HepG2 (cell line): ENCODE data around the gene ZSCAN23. TPM values are rescaled to one million over a fixed set of nuclear protein-coding genes. Genes with fewer than 3 reads are reported as not detected.

ENCODE experiments used
- EHMT2 ChIP-seq: fragments of 200-600 bp; sonication (generic); IDR thresholded peaks from 2 replicates; pipeline ENCODE4 v1.7.0; 2017; ENCODE audit warnings: antibody characterized with exemption, low read depth, low read length, borderline replicate concordance
- FOXM1 ChIP-seq: sonication (generic); formaldehyde crosslinking; IDR thresholded peaks from 2 replicates; pipeline ENCODE4 v1.5.0; 2020; ENCODE audit warnings: missing genetic modification reagents
- GABPB1 ChIP-seq: IDR thresholded peaks from 2 replicates; pipeline ENCODE4 v1.6.1; 2016; ENCODE audit warnings: mild to moderate bottlenecking, missing genetic modification reagents, moderate library complexity, missing compliant biosample characterization
- SIX4 ChIP-seq: sonication (generic); formaldehyde crosslinking; IDR thresholded peaks from 2 replicates; pipeline ENCODE4 v1.4.0; 2020; ENCODE audit warnings: missing genetic modification reagents
- ZBTB21 ChIP-seq: sonication (generic); formaldehyde crosslinking; IDR thresholded peaks from 2 replicates; pipeline ENCODE4 v1.4.0; 2020; ENCODE audit warnings: missing genetic modification reagents
- ZNF709 ChIP-seq: sonication (generic); formaldehyde crosslinking; IDR thresholded peaks from 2 replicates; pipeline ENCODE4 v1.5.0; 2020; ENCODE audit warnings: mild to moderate bottlenecking, missing genetic modification reagents
- ZNF768 ChIP-seq: sonication (generic); formaldehyde crosslinking; IDR thresholded peaks from 2 replicates; pipeline ENCODE4 v1.4.0; 2020; ENCODE audit warnings: missing genetic modification reagents
- ZSCAN29 ChIP-seq: sonication (generic); formaldehyde crosslinking; conservative IDR thresholded peaks from 2 replicates; pipeline ENCODE4 v1.4.0; 2020; ENCODE audit warnings: mild to moderate bottlenecking, missing genetic modification reagents
- polyA plus RNA-seq, 8 experiments: library from polyadenylated mRNA; depleted of rRNA in 3 of 8; stranded (reverse) in 7 of 8; unstranded in 1 of 8; fragments of >200 nt; fragmentation: Illumina TruSeq in 4 of 8; extraction: Trizol in 4 of 8; gene quantifications; 2 replicates each; pipeline versions ENCODE4 v1.2.1 to v1.2.3, GENCODE V29; 2011 to 2016; ENCODE audit warnings: low read depth in 4 of 8, missing spikeins in 1 of 8, mixed read lengths in 1 of 8; ENCODE audit not compliant: insufficient read depth in 1 of 8
- total RNA-seq, 5 experiments: library from RNA; depleted of rRNA; stranded (reverse); fragments of >200 nt; fragmentation: Illumina TruSeq; extraction: Trizol; gene quantifications; 2 replicates each; pipeline ENCODE4 v1.2.3, GENCODE V29; 2016; ENCODE audit warnings: low read depth in 1 of 5
- TF ChIP-seq, protein P1 (sequence below), 2 experiments: fragments of 450-650 bp in 1 of 2; sonication (generic) in 1 of 2; formaldehyde crosslinking in 1 of 2; IDR thresholded peaks; 2 replicates each; pipeline versions ENCODE4 v1.6.1 to v1.8.0; 2016 to 2022; ENCODE audit warnings: antibody characterized with exemption in 1 of 2, mild to moderate bottlenecking in 1 of 2, missing genetic modification reagents in 1 of 2
- TF ChIP-seq, protein P2 (sequence below): sonication (generic); formaldehyde crosslinking; IDR thresholded peaks from 2 replicates; pipeline ENCODE4 v1.5.0; 2020; ENCODE audit warnings: missing genetic modification reagents
- TF ChIP-seq, protein P3 (sequence below): sonication (generic); formaldehyde crosslinking; IDR thresholded peaks from 2 replicates; pipeline ENCODE4 v1.4.0; 2020; ENCODE audit warnings: mild to moderate bottlenecking, missing genetic modification reagents

The ZSCAN23 gene
- total and polyA plus RNA-seq, 2 of the 13 experiments (the other 11 are each of a cell fraction or from before 2014, with no cell fraction given), result 0.29 to 1.2 TPM

DNA sequence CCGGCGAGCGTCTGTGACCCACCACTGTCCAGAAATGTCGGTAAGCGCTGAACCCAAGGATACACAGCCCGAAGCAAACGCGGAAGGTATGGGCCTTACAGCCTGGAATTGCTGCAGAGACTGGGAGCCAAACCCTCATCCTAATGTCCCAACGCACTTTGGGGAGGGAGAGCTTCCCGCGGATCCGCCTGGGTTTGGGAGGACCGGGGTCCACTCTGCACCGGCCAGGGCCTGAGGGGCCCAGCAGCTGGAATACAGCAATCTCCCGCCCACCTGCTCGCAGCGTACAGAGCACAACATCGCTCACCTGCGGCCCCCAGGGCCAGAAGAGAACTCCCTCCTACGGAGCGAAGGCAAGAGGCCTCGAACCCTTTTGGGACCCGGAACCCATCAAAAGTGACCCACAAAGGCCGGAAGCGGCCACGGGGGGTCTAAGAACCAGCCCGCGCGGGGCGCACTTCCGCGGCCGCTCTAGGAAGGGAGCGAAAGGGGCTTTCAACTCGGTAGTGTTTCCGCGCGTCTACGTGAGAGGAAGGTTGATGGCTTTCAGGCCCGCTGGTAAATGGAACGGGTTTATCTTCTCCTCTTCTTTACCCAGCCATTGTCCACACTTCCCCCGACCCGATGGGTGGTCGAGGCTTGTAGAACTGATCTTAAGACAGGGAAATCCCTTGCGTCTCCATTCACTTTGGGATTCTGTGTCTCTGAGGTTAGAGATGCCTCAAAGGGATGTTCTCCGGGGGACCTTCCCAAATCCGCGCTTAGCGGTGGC lies 43.8 kb downstream of the ZSCAN23 start, which contains the start of gene ZSCAN12 (continued):
- TF ChIP-seq, protein P1, sequence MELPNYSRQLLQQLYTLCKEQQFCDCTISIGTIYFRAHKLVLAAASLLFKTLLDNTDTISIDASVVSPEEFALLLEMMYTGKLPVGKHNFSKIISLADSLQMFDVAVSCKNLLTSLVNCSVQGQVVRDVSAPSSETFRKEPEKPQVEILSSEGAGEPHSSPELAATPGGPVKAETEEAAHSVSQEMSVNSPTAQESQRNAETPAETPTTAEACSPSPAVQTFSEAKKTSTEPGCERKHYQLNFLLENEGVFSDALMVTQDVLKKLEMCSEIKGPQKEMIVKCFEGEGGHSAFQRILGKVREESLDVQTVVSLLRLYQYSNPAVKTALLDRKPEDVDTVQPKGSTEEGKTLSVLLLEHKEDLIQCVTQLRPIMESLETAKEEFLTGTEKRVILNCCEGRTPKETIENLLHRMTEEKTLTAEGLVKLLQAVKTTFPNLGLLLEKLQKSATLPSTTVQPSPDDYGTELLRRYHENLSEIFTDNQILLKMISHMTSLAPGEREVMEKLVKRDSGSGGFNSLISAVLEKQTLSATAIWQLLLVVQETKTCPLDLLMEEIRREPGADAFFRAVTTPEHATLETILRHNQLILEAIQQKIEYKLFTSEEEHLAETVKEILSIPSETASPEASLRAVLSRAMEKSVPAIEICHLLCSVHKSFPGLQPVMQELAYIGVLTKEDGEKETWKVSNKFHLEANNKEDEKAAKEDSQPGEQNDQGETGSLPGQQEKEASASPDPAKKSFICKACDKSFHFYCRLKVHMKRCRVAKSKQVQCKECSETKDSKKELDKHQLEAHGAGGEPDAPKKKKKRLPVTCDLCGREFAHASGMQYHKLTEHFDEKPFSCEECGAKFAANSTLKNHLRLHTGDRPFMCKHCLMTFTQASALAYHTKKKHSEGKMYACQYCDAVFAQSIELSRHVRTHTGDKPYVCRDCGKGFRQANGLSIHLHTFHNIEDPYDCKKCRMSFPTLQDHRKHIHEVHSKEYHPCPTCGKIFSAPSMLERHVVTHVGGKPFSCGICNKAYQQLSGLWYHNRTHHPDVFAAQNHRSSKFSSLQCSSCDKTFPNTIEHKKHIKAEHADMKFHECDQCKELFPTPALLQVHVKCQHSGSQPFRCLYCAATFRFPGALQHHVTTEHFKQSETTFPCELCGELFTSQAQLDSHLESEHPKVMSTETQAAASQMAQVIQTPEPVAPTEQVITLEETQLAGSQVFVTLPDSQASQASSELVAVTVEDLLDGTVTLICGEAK (IDR thresholded peaks at IDR 0.05), result peak; percentile 87
- TF ChIP-seq, protein P1 (CRISPR knock-in tag; IDR thresholded peaks at IDR 0.05), result peak; percentile 92
- peak; percentile 94; the same call in 1 of the 2 replicates for TF ChIP-seq ZNF709 (CRISPR knock-in tag)
- 0 out of 2 replicates have a peak, but pooled peaks have one; percentile 40 for TF ChIP-seq SIX4 (CRISPR knock-in tag)
- no peak for TF ChIP-seq ZBTB21 (CRISPR knock-in tag)
- no peak for TF ChIP-seq FOXM1
- peak; percentile 93 for TF ChIP-seq ZSCAN29 (CRISPR knock-in tag)
- peak; percentile 80; the same call in 1 of the 2 replicates for TF ChIP-seq ZNF768 (CRISPR knock-in tag)
- TF ChIP-seq, protein P2, sequence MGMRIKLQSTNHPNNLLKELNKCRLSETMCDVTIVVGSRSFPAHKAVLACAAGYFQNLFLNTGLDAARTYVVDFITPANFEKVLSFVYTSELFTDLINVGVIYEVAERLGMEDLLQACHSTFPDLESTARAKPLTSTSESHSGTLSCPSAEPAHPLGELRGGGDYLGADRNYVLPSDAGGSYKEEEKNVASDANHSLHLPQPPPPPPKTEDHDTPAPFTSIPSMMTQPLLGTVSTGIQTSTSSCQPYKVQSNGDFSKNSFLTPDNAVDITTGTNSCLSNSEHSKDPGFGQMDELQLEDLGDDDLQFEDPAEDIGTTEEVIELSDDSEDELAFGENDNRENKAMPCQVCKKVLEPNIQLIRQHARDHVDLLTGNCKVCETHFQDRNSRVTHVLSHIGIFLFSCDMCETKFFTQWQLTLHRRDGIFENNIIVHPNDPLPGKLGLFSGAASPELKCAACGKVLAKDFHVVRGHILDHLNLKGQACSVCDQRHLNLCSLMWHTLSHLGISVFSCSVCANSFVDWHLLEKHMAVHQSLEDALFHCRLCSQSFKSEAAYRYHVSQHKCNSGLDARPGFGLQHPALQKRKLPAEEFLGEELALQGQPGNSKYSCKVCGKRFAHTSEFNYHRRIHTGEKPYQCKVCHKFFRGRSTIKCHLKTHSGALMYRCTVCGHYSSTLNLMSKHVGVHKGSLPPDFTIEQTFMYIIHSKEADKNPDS (CRISPR knock-in tag), result 0 out of 2 replicates have a peak, but pooled peaks have one; percentile 48
- TF ChIP-seq EHMT2, result peak; percentile 80; the same call in 1 of the 2 replicates
- TF ChIP-seq, protein P3, sequence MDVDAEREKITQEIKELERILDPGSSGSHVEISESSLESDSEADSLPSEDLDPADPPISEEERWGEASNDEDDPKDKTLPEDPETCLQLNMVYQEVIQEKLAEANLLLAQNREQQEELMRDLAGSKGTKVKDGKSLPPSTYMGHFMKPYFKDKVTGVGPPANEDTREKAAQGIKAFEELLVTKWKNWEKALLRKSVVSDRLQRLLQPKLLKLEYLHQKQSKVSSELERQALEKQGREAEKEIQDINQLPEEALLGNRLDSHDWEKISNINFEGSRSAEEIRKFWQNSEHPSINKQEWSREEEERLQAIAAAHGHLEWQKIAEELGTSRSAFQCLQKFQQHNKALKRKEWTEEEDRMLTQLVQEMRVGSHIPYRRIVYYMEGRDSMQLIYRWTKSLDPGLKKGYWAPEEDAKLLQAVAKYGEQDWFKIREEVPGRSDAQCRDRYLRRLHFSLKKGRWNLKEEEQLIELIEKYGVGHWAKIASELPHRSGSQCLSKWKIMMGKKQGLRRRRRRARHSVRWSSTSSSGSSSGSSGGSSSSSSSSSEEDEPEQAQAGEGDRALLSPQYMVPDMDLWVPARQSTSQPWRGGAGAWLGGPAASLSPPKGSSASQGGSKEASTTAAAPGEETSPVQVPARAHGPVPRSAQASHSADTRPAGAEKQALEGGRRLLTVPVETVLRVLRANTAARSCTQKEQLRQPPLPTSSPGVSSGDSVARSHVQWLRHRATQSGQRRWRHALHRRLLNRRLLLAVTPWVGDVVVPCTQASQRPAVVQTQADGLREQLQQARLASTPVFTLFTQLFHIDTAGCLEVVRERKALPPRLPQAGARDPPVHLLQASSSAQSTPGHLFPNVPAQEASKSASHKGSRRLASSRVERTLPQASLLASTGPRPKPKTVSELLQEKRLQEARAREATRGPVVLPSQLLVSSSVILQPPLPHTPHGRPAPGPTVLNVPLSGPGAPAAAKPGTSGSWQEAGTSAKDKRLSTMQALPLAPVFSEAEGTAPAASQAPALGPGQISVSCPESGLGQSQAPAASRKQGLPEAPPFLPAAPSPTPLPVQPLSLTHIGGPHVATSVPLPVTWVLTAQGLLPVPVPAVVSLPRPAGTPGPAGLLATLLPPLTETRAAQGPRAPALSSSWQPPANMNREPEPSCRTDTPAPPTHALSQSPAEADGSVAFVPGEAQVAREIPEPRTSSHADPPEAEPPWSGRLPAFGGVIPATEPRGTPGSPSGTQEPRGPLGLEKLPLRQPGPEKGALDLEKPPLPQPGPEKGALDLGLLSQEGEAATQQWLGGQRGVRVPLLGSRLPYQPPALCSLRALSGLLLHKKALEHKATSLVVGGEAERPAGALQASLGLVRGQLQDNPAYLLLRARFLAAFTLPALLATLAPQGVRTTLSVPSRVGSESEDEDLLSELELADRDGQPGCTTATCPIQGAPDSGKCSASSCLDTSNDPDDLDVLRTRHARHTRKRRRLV (CRISPR knock-in tag), result peak; percentile 95
- peak; percentile 100 for TF ChIP-seq GABPB1 (CRISPR knock-in tag)
